SK-N-SH (cell line): ENCODE results near the gene ASCC3. TPM values are rescaled to one million over a fixed set of nuclear protein-coding genes. Genes with fewer than 3 reads are reported as not detected.
A peak's percentile ranks its signal among the peaks of the same experiment; 100 is the strongest.

Source experiments
- CTCF ChIA-PET: fragments of 300-600, 350-600 bp; formaldehyde crosslinking; extraction: SDS; loops from one replicate; lab custom pipeline; 2021; lab: Yijun Ruan, JAX
- POLR2A ChIA-PET: fragments of 350-600 bp; sonication (Branson Sonifier 250); formaldehyde crosslinking; extraction: SDS; loops from one replicate; lab custom pipeline; 2020; ENCODE audit warnings: antibody characterized with exemption, inconsistent platforms; lab: Yijun Ruan, JAX
- DNase-seq: peaks from one replicate; pipeline ENCODE4 v3.0.0; 2012
- H2AFZ ChIP-seq: fragments of 200-600 bp; sonication (generic); 2 replicates; pipeline ENCODE4 v1.8.1; 2016; ENCODE audit warnings: antibody characterized with exemption, mild to moderate bottlenecking, low read depth
- H3F3A ChIP-seq: fragments of 200-600 bp; sonication (generic); replicated peaks from 2 replicates; pipeline ENCODE3; 2016; ENCODE audit warnings: antibody characterized with exemption, mild to moderate bottlenecking; ENCODE audit not compliant: insufficient read depth
- H3K27ac ChIP-seq, 2 experiments: fragments of 200-500 bp in 1 of 2; fragments of 200-600 bp in 1 of 2; sonication (Bioruptor generic) in 1 of 2; sonication (generic), shearing (Covaris generic) in 1 of 2; 2 replicates each; pipeline versions ENCODE4 v1.5.1 to v1.6.1; 2014 to 2016; ENCODE audit warnings: low read depth in 2 of 2, inconsistent platforms in 1 of 2, low read length in 1 of 2, mild to moderate bottlenecking in 1 of 2, mixed read lengths in 1 of 2
- H3K27me3 ChIP-seq: fragments of 200-600 bp; sonication (generic), shearing (Covaris generic); 2 replicates; pipeline ENCODE4 v1.6.1; 2016; ENCODE audit warnings: mixed run types; ENCODE audit not compliant: insufficient read depth
- H3K36me3 ChIP-seq, 2 experiments: fragments of 200-500 bp in 1 of 2; fragments of 200-600 bp in 1 of 2; sonication (Bioruptor generic) in 1 of 2; sonication (generic) in 1 of 2; replicated peaks in 1 of 2; 2 replicates each; pipeline versions ENCODE3 to v1.5.1; 2014 to 2016; ENCODE audit warnings: low read length in 1 of 2, mild to moderate bottlenecking in 1 of 2; ENCODE audit not compliant: insufficient read depth in 2 of 2, control insufficient read depth in 1 of 2
- H3K4me1 ChIP-seq, 2 experiments: fragments of 200-500 bp in 1 of 2; fragments of 200-600 bp in 1 of 2; sonication (Bioruptor generic) in 1 of 2; sonication (generic), shearing (Covaris generic) in 1 of 2; 2 replicates each; pipeline versions ENCODE4 v1.5.1 to v1.6.1; 2014 to 2016; ENCODE audit warnings: low read depth in 1 of 2, low read length in 1 of 2, mixed run types in 1 of 2; ENCODE audit not compliant: insufficient read depth in 2 of 2, control insufficient read depth in 1 of 2
- H3K4me2 ChIP-seq: fragments of 200-600 bp; sonication (generic), shearing (Covaris generic); 2 replicates; pipeline ENCODE4 v1.6.1; 2017; ENCODE audit warnings: mixed run types
- H3K4me3 ChIP-seq, 2 experiments: fragments of 200-500 bp in 1 of 2; fragments of 200-600 bp in 1 of 2; sonication (Bioruptor generic) in 1 of 2; sonication (generic), shearing (Covaris generic) in 1 of 2; 2 replicates each; pipeline versions ENCODE4 v1.5.1 to v1.8.1; 2014 to 2016; ENCODE audit warnings: low read depth in 2 of 2, inconsistent platforms in 1 of 2, low read length in 1 of 2, mild to moderate bottlenecking in 1 of 2, mixed read lengths in 1 of 2, moderate library complexity in 1 of 2
- H3K79me2 ChIP-seq: fragments of 200-600 bp; sonication (generic); 2 replicates; pipeline ENCODE4 v1.8.1; 2017; ENCODE audit warnings: mild to moderate bottlenecking; ENCODE audit not compliant: insufficient read depth
- H3K9ac ChIP-seq: fragments of 200-600 bp; sonication (generic); 2 replicates; pipeline ENCODE4 v1.6.1; 2017; ENCODE audit warnings: mixed run types
- H3K9me2 ChIP-seq: fragments of 200-600 bp; sonication (generic); 2 replicates; pipeline ENCODE4 v1.6.1; 2017; ENCODE audit warnings: mixed run types
- H3K9me3 ChIP-seq: fragments of 200-600 bp; sonication (generic); 2 replicates; pipeline ENCODE4 v1.6.1; 2017; ENCODE audit warnings: mixed run types, mild to moderate bottlenecking, moderate library complexity
- H4K20me1 ChIP-seq: fragments of 200-600 bp; sonication (generic); 2 replicates; pipeline ENCODE4 v1.6.1; 2017; ENCODE audit warnings: mild to moderate bottlenecking, mixed run types; ENCODE audit not compliant: insufficient read depth
- CTCF ChIP-seq: fragments of 200-600 bp; sonication (generic); IDR thresholded peaks from 2 replicates; pipeline ENCODE4 v1.6.1; 2017; ENCODE audit warnings: antibody characterized with exemption, mild to moderate bottlenecking, moderate library complexity
- EP300 ChIP-seq, 2 experiments: IDR thresholded peaks; 2 replicates each; pipeline versions ENCODE4 v1.4.0 to v1.6.1; 2012; ENCODE audit warnings: borderline replicate concordance in 1 of 2, low read depth in 1 of 2, low read length in 1 of 2
- FOSL2 ChIP-seq: IDR thresholded peaks from 2 replicates; pipeline ENCODE4 v1.4.0; 2012; ENCODE audit warnings: low read depth, mild to moderate bottlenecking, moderate library complexity, borderline replicate concordance
- MEF2A ChIP-seq: IDR thresholded peaks from 2 replicates; pipeline ENCODE4 v1.4.0; 2012; ENCODE audit warnings: low read depth, borderline replicate concordance
- NFIC ChIP-seq: IDR thresholded peaks from 2 replicates; pipeline ENCODE4 v1.4.0; 2012; ENCODE audit warnings: borderline replicate concordance
- RAD21 ChIP-seq: IDR thresholded peaks from 2 replicates; pipeline ENCODE4 v1.6.1; 2012; ENCODE audit warnings: mild to moderate bottlenecking, low read length
- RXRA ChIP-seq: IDR thresholded peaks from 2 replicates; pipeline ENCODE4 v1.4.0; 2012; ENCODE audit warnings: low read depth, mild to moderate bottlenecking, borderline replicate concordance
- USF1 ChIP-seq: IDR thresholded peaks from 2 replicates; pipeline ENCODE4 v1.4.0; 2012; ENCODE audit warnings: low read depth, borderline replicate concordance
- USF2 ChIP-seq: fragments of 150-350 bp; IDR thresholded peaks from 2 replicates; pipeline ENCODE4 v1.6.1; 2017; ENCODE audit warnings: antibody characterized with exemption, low read length, low read depth, borderline replicate concordance
- WGBS: methylation state at CpG from one replicate; pipeline ENCODE4 v1.1.6; 2017; ENCODE audit warnings: low lambda C conversion rate; 5-methylcytosine and 5-hydroxymethylcytosine counted together
- polyA plus RNA-seq, 3 experiments: library from polyadenylated mRNA; depleted of rRNA; stranded (reverse); fragments of >200 nt; gene quantifications; 2 replicates each; pipeline ENCODE4 v1.2.3, GENCODE V29; 2012

The ASCC3 gene
- polyA plus RNA-seq, 1 of the 3 experiments (the other 2 are of a cell fraction) = 17.9 TPM

- Histone ChIP-seq H2AFZ (no peak overlapping the region), H3K9me2 (no peaks in the 10 kb centered on the region), H3K4me2 (no peak overlapping the region), H3K4me3 (no peak overlapping the region), H3K4me1 (no peaks in the 10 kb centered on the region; a peak in 1 of 4 replicates), H3K9ac (no peak overlapping the region), H3K36me3 (peaks cover 13 to 18% of the 10 kb centered on the region in 2 experiments), H3K9me3 (no peaks in the 10 kb centered on the region), H3F3A (no peaks in the 10 kb centered on the region), H3K27me3 (no peaks in the 10 kb centered on the region), H4K20me1 (no peaks in the 10 kb centered on the region), H3K79me2 (no peaks in the 10 kb centered on the region), H3K27ac (no peak overlapping the region)
- 85% methylated on average over 1 of the region's 1 CpG for whole genome bisulfite sequencing
- ChIA-PET POLR2A (no interaction called here), CTCF (interaction anchor here (0.6 to 3.9 kb wide), 4 partner anchors 14 to 809 kb away, joined by 3 to 16 read pairs (median 8); no protein-coding TSS in a partner anchor)
- TF ChIP-seq CTCF (peak; percentile 36), NFIC (no peak), RAD21 (peak; percentile 48)
- no peak for DNase-seq
These were observed 203.1 kb downstream of the ASCC3 start for GRCh38 chr6:100678027-100678426.

GRCh38 chr6:100677240-100677639 is 203.9 kb downstream of the ASCC3 start:
- Histone ChIP-seq H3K36me3 (peaks cover 13 to 14% of the 10 kb centered on the region in 2 experiments), H3K9me2 (no peaks in the 10 kb centered on the region), H3K9me3 (no peaks in the 10 kb centered on the region), H3K79me2 (no peaks in the 10 kb centered on the region), H3K9ac (no peak overlapping the region), H3K27ac (no peak overlapping the region), H2AFZ (no peak overlapping the region), H3K4me2 (no peak overlapping the region), H4K20me1 (no peaks in the 10 kb centered on the region), H3K4me1 (no peaks in the 10 kb centered on the region; a peak in 1 of 4 replicates), H3K4me3 (no peak overlapping the region), H3K27me3 (no peaks in the 10 kb centered on the region), H3F3A (no peaks in the 10 kb centered on the region)
- CTCF ChIA-PET = interaction anchor here (1.2 to 3.9 kb wide), 3 partner anchors 13 to 808 kb away, joined by 3 to 16 read pairs (median 12); no protein-coding TSS in a partner anchor
- POLR2A ChIA-PET = no interaction called here
- 95% methylated on average over 1 of the region's 1 CpG for WGBS
- TF ChIP-seq MEF2A (no peak), EP300 (IDR thresholded peaks at IDR 0.05; ENCODE audit: borderline replicate concordance in 1 of 2, low read depth in 1 of 2, low read length in 1 of 2) (no peak), USF1 (no peak), FOSL2 (no peak), RXRA (no peak), USF2 (no peak)
- no peak for DNase-seq
